T-helper 2 cell treated with Interferon-gamma antibody and Interleukin-4, amounts not matched to agents 5 μg/mL and 100 μg/mL, for 36 hours (primary cell): ENCODE results near the gene EGFL7.

ENCODE experiments used
- DNase-seq: peaks from one replicate; pipeline ENCODE4 v3.0.0; 2021; ENCODE audit warnings: low spot score
- H3K27ac Mint-ChIP-seq: one replicate; pipeline ENCODE4 v1.8.0; 2021; ENCODE audit warnings: mild to moderate bottlenecking, mixed read lengths
- H3K27me3 Mint-ChIP-seq: one replicate; pipeline ENCODE4 v1.8.0; 2021; ENCODE audit warnings: low read depth, mixed read lengths
- H3K36me3 Mint-ChIP-seq: one replicate; pipeline ENCODE4 v1.8.0; 2021; ENCODE audit warnings: low read depth, mixed read lengths
- H3K4me1 Mint-ChIP-seq: one replicate; pipeline ENCODE4 v1.8.0; 2021; ENCODE audit warnings: low read depth, mixed read lengths
- H3K4me3 Mint-ChIP-seq: one replicate; pipeline ENCODE4 v1.8.0; 2022; ENCODE audit warnings: mild to moderate bottlenecking, moderate library complexity, mixed read lengths
- H3K9me3 Mint-ChIP-seq: one replicate; pipeline ENCODE4 v1.8.0; 2021; ENCODE audit warnings: mixed read lengths

Gene EGFL7

DNA sequence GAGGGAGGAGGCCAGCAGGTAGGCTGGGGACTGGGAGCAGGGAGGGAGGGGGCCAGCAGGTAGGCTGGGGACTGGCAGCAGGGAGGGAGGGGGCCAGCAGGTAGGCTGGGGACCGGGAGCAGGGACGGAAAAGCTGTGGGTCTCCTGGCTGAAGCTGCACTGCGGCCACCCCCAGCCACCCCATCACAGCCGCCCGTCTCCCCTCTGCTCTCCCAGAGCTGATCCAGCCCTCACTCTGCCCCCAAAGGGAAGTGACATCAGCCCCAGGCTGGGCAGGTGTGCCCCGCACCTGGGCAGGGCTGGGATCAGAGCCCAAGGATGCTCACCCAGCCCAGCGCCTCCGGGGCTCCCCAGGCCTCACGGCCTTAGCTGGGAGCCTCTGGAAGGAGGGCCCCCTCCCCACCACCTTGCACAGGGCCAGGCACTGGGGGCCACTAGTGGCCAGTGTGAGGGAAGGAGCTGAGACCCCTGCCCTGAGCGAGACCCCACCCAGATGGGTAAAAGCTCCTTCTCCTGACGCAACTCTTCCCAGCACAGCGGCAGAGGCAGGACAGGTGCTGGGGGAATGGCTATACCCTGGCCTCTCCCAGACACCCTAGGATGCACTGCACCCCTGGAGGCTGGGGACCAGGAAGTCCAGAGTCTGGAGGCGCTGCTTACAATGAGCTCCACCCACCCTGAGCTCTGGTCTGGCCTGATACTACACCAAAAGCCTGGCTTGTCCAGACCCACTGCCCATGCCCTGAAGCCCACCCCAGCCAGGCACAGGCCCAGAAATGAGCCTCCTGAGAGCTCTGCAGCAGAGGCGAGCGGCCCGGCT, 13.0 kb downstream of the EGFL7 start:
- no peak for DNase-seq
- no peaks in the 10 kb centered on the region for H3K9me3 Mint-ChIP-seq
- no peak overlapping the region for H3K4me3 Mint-ChIP-seq
- no peak overlapping the region for H3K27ac Mint-ChIP-seq
- no peaks in the 10 kb centered on the region for H3K4me1 Mint-ChIP-seq
- no peaks in the 10 kb centered on the region for H3K36me3 Mint-ChIP-seq
- H3K27me3 Mint-ChIP-seq: no peaks in the 10 kb centered on the region

GRCh38 chr9:136676297-136676794, 13.6 kb downstream of the EGFL7 start:
- no peaks in the 10 kb centered on the region for H3K9me3 Mint-ChIP-seq
- H3K4me1 Mint-ChIP-seq: no peaks in the 10 kb centered on the region
- H3K4me3 Mint-ChIP-seq: no peak overlapping the region
- DNase-seq: no peak
- H3K36me3 Mint-ChIP-seq: no peaks in the 10 kb centered on the region
- H3K27ac Mint-ChIP-seq: no peak overlapping the region
- no peaks in the 10 kb centered on the region for H3K27me3 Mint-ChIP-seq

DNA sequence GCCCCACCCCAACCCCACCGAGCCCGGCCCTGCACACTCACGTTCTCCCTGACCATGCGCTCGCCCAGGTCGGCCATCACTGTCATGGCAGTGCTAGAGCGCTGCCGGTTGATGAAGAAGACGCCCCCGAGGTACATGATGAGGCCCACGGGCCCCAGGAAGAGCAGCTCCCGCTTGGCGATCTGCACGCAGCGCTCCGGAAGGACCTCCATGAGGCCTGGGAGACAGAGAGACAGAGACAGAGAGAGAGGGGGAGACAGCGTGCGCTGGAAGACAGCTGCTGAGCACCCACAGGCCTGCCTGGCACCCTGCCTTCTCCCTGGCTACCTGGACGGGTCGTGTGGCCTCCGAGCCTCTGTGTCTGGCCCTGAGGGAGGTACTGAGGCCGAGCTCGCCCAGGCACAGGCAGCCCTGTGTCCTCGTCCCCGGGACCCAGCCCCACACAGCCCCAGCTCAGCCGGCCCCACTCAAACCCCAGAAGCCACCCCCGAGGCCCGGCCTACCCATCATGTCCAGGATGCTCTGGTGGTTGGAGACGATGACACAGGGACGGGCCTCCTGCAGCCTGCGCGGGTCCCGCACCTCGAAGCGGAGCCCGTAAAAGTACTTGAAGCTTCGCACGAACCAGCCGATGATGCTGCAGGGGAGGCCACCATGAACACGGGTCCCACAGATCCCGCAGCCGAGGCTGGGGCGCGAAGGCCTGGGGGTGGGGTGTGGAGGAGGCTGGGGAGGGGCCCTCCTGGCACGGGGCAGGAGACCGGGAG, 14.4 kb downstream of the EGFL7 start:
- Mint-ChIP-seq H3K27ac (no peak overlapping the region), H3K36me3 (no peaks in the 10 kb centered on the region), H3K4me3 (no peak overlapping the region), H3K4me1 (no peaks in the 10 kb centered on the region), H3K9me3 (no peaks in the 10 kb centered on the region), H3K27me3 (no peaks in the 10 kb centered on the region)
- no peak for DNase-seq

DNA sequence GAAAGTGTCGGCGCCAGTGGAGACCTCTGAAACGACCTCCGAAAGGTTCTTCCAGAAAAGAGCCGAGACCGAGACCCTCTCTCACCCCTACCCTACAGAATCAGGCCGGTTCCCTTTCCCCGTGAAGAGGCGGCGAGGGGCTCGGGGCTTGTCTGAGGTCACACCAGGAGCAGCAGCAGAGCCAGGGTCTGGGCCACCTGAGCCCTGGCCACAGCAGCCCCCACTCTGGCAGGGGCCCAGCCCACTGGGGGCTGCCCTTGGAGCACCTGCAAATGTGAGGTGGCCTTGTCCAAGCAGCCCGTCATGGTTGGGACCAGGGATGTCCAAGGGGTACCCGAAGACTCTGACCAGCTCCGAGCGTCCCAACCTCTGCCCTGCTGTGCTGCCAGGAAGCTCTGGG, 15.3 kb downstream of the EGFL7 start:
- Mint-ChIP-seq H3K4me3 (no peak overlapping the region), H3K27me3 (no peaks in the 10 kb centered on the region), H3K27ac (no peak overlapping the region), H3K9me3 (no peaks in the 10 kb centered on the region), H3K4me1 (no peaks in the 10 kb centered on the region), H3K36me3 (no peaks in the 10 kb centered on the region)
- no peak for DNase-seq

- no peak for DNase-seq
These were observed 15.9 kb downstream of the EGFL7 start for GRCh38 chr9:136678624-136679023.

DNA sequence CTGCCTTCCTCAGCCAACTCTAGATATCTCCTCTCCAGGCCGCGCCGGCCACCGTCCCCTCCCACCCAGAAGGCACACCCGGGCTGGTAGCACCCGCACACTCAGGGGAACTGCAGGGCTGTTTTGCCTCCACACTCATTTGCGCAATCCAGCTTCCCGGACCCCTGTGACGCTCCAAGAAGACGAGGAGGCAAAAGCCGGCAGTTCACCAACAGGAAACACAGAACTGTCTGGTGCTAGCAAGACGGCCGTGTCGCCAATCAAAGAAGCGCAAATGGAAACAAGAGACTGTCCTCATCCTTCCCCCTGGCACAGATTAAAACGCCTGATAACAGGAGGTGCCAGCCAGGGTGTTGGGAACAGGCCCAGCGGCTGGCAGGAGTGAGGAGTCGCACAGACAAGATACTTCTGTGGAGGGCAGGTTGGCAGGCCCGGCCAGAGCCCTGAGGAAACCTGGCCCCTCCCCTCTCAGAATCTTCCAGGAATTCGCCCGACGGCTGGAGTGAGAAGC, 16.8 kb downstream of the EGFL7 start:
- no peak overlapping the region for H3K27ac Mint-ChIP-seq

More at GRCh38 chr9:136678624-136679023, 15.9 kb downstream of the EGFL7 start:
- no peak overlapping the region for H3K4me3 Mint-ChIP-seq
- no peaks in the 10 kb centered on the region for H3K36me3 Mint-ChIP-seq
- no peak overlapping the region for H3K27ac Mint-ChIP-seq
- H3K4me1 Mint-ChIP-seq: no peaks in the 10 kb centered on the region
- H3K9me3 Mint-ChIP-seq: no peaks in the 10 kb centered on the region
- no peaks in the 10 kb centered on the region for H3K27me3 Mint-ChIP-seq

GRCh38 chr9:136681029-136681428, 18.3 kb downstream of the EGFL7 start:
- Mint-ChIP-seq H3K9me3 (no peaks in the 10 kb centered on the region), H3K36me3 (no peaks in the 10 kb centered on the region), H3K4me3 (no peak overlapping the region), H3K4me1 (peaks cover 3% of the 10 kb centered on the region), H3K27ac (no peak overlapping the region), H3K27me3 (no peaks in the 10 kb centered on the region)
- no peak for DNase-seq

More for the DNA sequence above, 16.8 kb downstream of the EGFL7 start:
- H3K27me3 Mint-ChIP-seq: no peaks in the 10 kb centered on the region
- H3K4me3 Mint-ChIP-seq: no peak overlapping the region
- no peaks in the 10 kb centered on the region for H3K9me3 Mint-ChIP-seq
- H3K36me3 Mint-ChIP-seq: no peaks in the 10 kb centered on the region
- DNase-seq: no peak
- H3K4me1 Mint-ChIP-seq: no peaks in the 10 kb centered on the region

DNA sequence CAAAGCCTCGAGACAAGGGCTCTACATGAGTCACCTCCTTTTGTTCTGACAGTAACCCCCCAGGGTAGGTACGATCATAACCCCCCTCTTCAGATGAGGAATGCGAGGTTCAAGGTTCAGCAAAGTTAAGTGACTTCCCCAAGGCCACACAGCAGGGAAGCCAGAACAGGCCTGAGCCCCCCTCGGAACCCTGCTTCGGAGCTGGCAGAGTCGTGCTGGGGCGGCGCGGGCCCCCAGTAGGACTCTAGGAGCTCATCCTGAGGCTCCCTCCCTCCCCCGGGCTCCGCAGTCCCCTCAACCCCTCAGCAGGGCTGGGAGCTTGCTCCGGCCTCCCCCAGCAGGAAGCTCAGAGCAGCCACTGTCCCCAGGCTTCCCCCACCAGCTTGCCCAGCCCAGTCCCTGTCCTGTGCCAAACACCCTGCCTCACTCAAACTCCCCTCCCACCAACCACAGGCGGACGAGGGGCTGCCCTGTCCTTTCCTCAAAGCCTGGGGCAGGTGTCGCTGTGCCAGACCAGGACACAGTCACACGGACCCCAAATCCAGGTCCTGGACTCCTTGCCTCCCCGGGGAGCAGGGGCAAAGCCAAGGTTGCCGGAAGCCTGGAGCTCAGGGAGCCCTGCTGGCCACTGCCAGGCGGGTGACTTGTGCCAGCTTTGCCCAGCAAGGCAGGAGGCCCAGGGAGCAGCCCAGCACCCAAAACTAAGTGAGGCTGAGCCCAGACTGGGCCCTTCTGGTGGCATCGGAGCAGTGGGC, 19.4 kb downstream of the EGFL7 start:
- DNase-seq: no peak
- H3K4me1 Mint-ChIP-seq: peaks cover 6% of the 10 kb centered on the region
- H3K27me3 Mint-ChIP-seq: no peaks in the 10 kb centered on the region
- no peak overlapping the region for H3K27ac Mint-ChIP-seq
- no peak overlapping the region for H3K4me3 Mint-ChIP-seq
- H3K9me3 Mint-ChIP-seq: no peaks in the 10 kb centered on the region
- no peaks in the 10 kb centered on the region for H3K36me3 Mint-ChIP-seq

DNA sequence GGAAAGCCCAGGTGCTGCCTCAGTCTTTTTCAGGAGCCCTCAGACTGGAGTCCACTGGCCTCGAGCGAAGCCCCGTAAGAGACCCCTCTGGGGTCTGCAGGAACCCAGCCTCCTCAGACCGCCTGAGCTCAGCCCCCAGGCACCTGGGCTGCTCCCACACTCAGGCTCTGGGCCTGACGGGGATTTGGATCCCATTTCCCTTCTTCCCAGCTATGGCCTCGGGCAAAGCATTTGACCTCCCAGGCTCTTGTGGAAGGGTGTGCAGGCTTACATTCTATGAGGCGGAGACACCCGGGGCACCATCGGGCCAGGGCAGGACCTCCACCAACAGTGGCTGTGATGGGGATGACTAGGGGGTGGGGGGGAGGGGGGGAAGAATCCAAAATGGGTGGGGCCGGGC, 20.0 kb downstream of the EGFL7 start:
- peaks cover 6% of the 10 kb centered on the region for H3K4me1 Mint-ChIP-seq
- H3K4me3 Mint-ChIP-seq: no peak overlapping the region
- H3K9me3 Mint-ChIP-seq: no peaks in the 10 kb centered on the region
- DNase-seq: no peak
- H3K27ac Mint-ChIP-seq: no peak overlapping the region
- no peaks in the 10 kb centered on the region for H3K36me3 Mint-ChIP-seq
- no peaks in the 10 kb centered on the region for H3K27me3 Mint-ChIP-seq

DNA sequence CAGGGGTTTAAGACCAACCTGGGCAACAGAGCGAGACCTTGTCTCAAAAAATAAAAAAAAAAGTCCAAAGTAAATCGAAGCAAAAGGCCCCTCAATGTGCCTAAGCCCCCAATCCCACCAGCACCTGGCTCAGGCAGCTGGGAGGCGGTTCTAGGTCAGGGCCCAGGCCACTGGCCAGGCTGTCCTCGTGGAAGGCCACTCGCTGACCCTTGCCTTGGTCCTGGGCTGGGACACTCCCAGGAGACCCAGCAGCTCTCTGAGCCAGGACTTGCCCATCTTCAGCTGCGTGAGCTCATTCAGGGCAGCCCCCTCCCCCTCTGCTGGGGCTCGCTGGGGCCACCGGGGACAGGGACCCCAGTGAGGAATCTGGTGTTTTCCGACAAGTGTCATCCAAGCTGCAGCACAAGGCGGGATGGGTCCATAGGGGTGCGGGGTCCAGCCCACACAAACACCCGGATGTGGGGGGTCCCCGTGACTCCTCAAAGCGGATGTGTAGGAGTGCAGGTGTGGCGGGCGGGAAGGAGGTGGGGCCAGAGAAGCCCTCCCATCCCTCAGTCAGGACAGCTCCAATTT, 20.5 kb downstream of the EGFL7 start:
- Mint-ChIP-seq H3K27me3 (no peaks in the 10 kb centered on the region), H3K4me3 (no peak overlapping the region), H3K9me3 (no peaks in the 10 kb centered on the region), H3K27ac (no peak overlapping the region), H3K36me3 (no peaks in the 10 kb centered on the region), H3K4me1 (peaks cover 6% of the 10 kb centered on the region)
- DNase-seq: no peak

- Mint-ChIP-seq H3K4me1 (peaks cover 6% of the 10 kb centered on the region), H3K36me3 (no peaks in the 10 kb centered on the region), H3K27me3 (no peaks in the 10 kb centered on the region), H3K4me3 (no peak overlapping the region), H3K27ac (no peak overlapping the region), H3K9me3 (no peaks in the 10 kb centered on the region)
- DNase-seq: no peak
These were observed 21.0 kb downstream of the EGFL7 start for GRCh38 chr9:136683755-136684154.

DNA sequence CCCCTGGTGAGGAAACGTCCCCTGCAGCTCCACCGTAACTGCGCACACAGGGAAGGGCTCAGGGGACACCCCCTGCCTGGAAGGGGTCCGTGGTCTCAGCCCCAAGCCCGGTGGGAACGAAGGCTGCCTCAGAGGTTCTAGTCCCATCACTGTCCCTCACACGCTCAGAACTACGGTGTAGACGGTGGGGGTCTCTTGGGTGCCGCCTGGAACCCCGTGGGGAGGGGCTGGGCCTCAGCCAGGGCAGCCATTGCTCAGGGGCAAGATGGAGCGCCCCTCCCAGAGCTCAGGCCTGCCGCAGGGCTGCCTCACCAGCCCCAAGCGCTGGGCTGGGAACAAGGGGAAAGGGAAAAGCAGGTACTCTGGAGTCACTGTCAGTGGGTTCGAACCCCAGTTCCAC, 21.6 kb downstream of the EGFL7 start:
- Mint-ChIP-seq H3K36me3 (no peaks in the 10 kb centered on the region), H3K9me3 (no peaks in the 10 kb centered on the region), H3K27ac (no peak overlapping the region), H3K4me3 (no peak overlapping the region), H3K4me1 (peaks cover 6% of the 10 kb centered on the region), H3K27me3 (no peaks in the 10 kb centered on the region)
- DNase-seq: no peak

DNA sequence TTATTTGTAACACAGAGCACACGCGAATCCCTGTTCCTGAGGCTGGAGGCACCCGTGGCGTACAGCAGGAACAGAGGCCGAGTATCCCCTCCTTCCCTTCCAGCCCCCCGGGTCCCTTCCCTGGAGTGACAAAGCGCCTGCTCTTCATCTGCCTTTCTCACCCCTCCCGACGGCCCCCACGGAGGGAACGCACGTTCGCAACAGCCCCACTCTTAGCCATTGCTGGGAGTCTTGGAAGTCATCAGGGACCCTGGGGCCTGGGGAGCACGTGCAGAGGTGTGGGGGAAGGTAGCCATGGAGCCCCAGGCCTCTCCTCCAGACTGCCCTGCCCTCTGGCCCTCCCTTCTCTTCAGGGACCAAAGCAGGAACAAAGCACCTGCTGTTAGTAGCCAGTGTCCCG, 22.1 kb downstream of the EGFL7 start:
- Mint-ChIP-seq H3K4me3 (no peak overlapping the region), H3K36me3 (no peaks in the 10 kb centered on the region), H3K27ac (no peak overlapping the region), H3K4me1 (peaks cover 6% of the 10 kb centered on the region), H3K9me3 (no peaks in the 10 kb centered on the region), H3K27me3 (no peaks in the 10 kb centered on the region)
- DNase-seq: no peak
